Heart left ventricle (tissue), 13 donors: ENCODE results near the gene MT3.

ENCODE experiments used
- CTCF ChIP-seq, 12 donors: fragments of 200-600 bp; sonication (generic) in 4 of 12; IDR thresholded peaks; one replicate each; pipeline versions ENCODE4 v1.5.0 to v1.8.0; 2018 to 2022; ENCODE audit warnings: antibody characterized with exemption in 12 of 12, mild to moderate bottlenecking in 5 of 12
- POLR2A ChIP-seq, 2 donors: fragments of 450-650 bp; IDR thresholded peaks; one replicate each; pipeline ENCODE4 v1.6.1; 2017; ENCODE audit warnings: antibody characterized with exemption in 2 of 2, mild to moderate bottlenecking in 2 of 2, moderate library complexity in 2 of 2
- donor health status: ischemic (EF 13 %, LVEDD 7.1; RV severe dilation, severe dysfunction).
- donor health status: DM: no; HTN: yes; CAD: no.
- donor health status: DM: no; HTN: no; CAD: no.
- donor health status: ischemic (EF 25% LVEDD 6.9; RV normal size, moderate dysfunction).
- donor health status: ischemic (EF 25% LVEDD 5.7; RV mildly dilated, moderate dysfunction).
- donor health status: ischemic (EF 35%, LVEDD 5.7; RV mildly dilated, moderate dysfunction).
- donor health status: nonischemic (EF 11% LVEDD 7.7; RV severe dilation, severe dysfunction).
- donor health status: DM: yes; HTN: yes; CAD: no.
- donor health status: PGD.
- donor health status: ischemic (EF 29% LVEDD 5.4; RV normal size, mild dysfunction).
- donor health status: nonischemic (EF 23%, LVEDD 6.1; RV moderate dilation, normal function).

GRCh38 chr16:56636616-56637413 lies 47.5 kb downstream of the MT3 start:
- no peak for TF ChIP-seq POLR2A (IDR thresholded peaks at IDR 0.05)
- TF ChIP-seq CTCF (IDR thresholded peaks at IDR 0.05): no peak
